Measurements from ENCODE around the gene NPR3. TPM values are rescaled to one million over a fixed set of nuclear protein-coding genes. Genes with fewer than 3 reads are reported as not detected.

The NPR3 gene
- total RNA-seq, 1 donor from 2014 or later = 1.1 TPM

- no peak overlapping the region for H2AFZ ChIP-seq (ENCODE audit: low read depth, low read length)
- peaks cover 61% of the 10 kb centered on the region for H3K27me3 Mint-ChIP-seq (ENCODE audit: low read depth, unreplicated experiment)
- peak overlapping the region; percentile 74 for H3K4me3 Mint-ChIP-seq (ENCODE audit: unreplicated experiment)
- H3K36me3 Mint-ChIP-seq (ENCODE audit: low read depth, unreplicated experiment) = peaks cover 5% of the 10 kb centered on the region
- DNase-seq (ENCODE audit: low read depth) (no peak), FAIRE-seq (no peak)
- peak overlapping the region; percentile 90 for H3K4me2 ChIP-seq (ENCODE audit: low read length)
- peaks cover 9% of the 10 kb centered on the region for H3K79me2 ChIP-seq (ENCODE audit: insufficient read depth, low read length)
- no peaks in the 10 kb centered on the region for H3K27me3 ChIP-seq (ENCODE audit: insufficient read depth, low read length)
- H3K36me3 ChIP-seq (ENCODE audit: insufficient read depth, low read length) = no peaks in the 10 kb centered on the region
- no peaks in the 10 kb centered on the region for H3K9me3 ChIP-seq (ENCODE audit: insufficient read depth, low read depth, low read length)
- peaks cover 6% of the 10 kb centered on the region for H3K4me1 Mint-ChIP-seq (ENCODE audit: low read depth, unreplicated experiment)
- peak overlapping the region; percentile 80 for H3K9ac ChIP-seq (ENCODE audit: low read length)
- no peak overlapping the region for H3K27ac Mint-ChIP-seq (ENCODE audit: unreplicated experiment)
- H3K27ac ChIP-seq (ENCODE audit: low read depth, low read length) = no peak overlapping the region
- H3K9me3 Mint-ChIP-seq (ENCODE audit: unreplicated experiment) = peaks cover 11% of the 10 kb centered on the region
- H3K4me1 ChIP-seq (ENCODE audit: insufficient read depth, low read length) = peaks cover 25% of the 10 kb centered on the region
- peak overlapping the region; percentile 71 for H3K4me3 ChIP-seq (ENCODE audit: insufficient read depth, low read depth, low read length)
- TF ChIP-seq EZH2 (IDR thresholded peaks at IDR 0.05; ENCODE audit: insufficient read depth, low read length) (no peak), CTCF (IDR thresholded peaks at IDR 0.05; ENCODE audit: insufficient read depth, low read depth, low read length) (no peak)
- H4K20me1 ChIP-seq (ENCODE audit: insufficient read depth, low read length) = no peaks in the 10 kb centered on the region
These were observed 200 bp downstream of the NPR3 start for GRCh38 chr5:32711362-32711680.

- FAIRE-seq (no peak), DNase-seq (ENCODE audit: low read depth) (peak; percentile 42)
- Mint-ChIP-seq H3K27me3 (ENCODE audit: low read depth, unreplicated experiment) (peaks cover 61% of the 10 kb centered on the region), H3K9me3 (ENCODE audit: unreplicated experiment) (peaks cover 11% of the 10 kb centered on the region), H3K36me3 (ENCODE audit: low read depth, unreplicated experiment) (peaks cover 5% of the 10 kb centered on the region), H3K4me3 (ENCODE audit: unreplicated experiment) (peak overlapping the region; percentile 74), H3K4me1 (ENCODE audit: low read depth, unreplicated experiment) (peaks cover 6% of the 10 kb centered on the region), H3K27ac (ENCODE audit: unreplicated experiment) (no peak overlapping the region)
- Histone ChIP-seq H3K36me3 (ENCODE audit: insufficient read depth, low read length) (no peaks in the 10 kb centered on the region), H3K4me2 (ENCODE audit: low read length) (peak overlapping the region; percentile 90), H3K27me3 (ENCODE audit: insufficient read depth, low read length) (no peaks in the 10 kb centered on the region), H3K4me3 (ENCODE audit: insufficient read depth, low read depth, low read length) (peak overlapping the region; percentile 71), H3K27ac (ENCODE audit: low read depth, low read length) (no peak overlapping the region), H3K4me1 (ENCODE audit: insufficient read depth, low read length) (peaks cover 25% of the 10 kb centered on the region), H4K20me1 (ENCODE audit: insufficient read depth, low read length) (no peaks in the 10 kb centered on the region), H3K79me2 (ENCODE audit: insufficient read depth, low read length) (peaks cover 9% of the 10 kb centered on the region), H3K9me3 (ENCODE audit: insufficient read depth, low read depth, low read length) (no peaks in the 10 kb centered on the region), H2AFZ (ENCODE audit: low read depth, low read length) (peak overlapping the region; percentile 73), H3K9ac (ENCODE audit: low read length) (peak overlapping the region; percentile 80)
- TF ChIP-seq EZH2 (IDR thresholded peaks at IDR 0.05; ENCODE audit: insufficient read depth, low read length) = no peak
- TF ChIP-seq CTCF (IDR thresholded peaks at IDR 0.05; ENCODE audit: insufficient read depth, low read depth, low read length) = no peak
These were observed 760 bp downstream of the NPR3 start for GRCh38 chr5:32711681-32712480.

All from astrocyte (in vitro differentiated cells and primary cell).